NCI-H345 treated with DMSO at 0.1 percent for 48 hours (cell line): ENCODE data around the gene LRIG3.
"Not testable (repeated sequence)": the region's sequence is repeated elsewhere in the genome, so short reads cannot be mapped to it uniquely, and the experiment has no call there.

Experiments
- DNase-seq: peaks from one replicate; lab custom pipeline; 2025; ENCODE audit not compliant: unreplicated experiment; lab: John Stamatoyannopoulos, UW

Gene LRIG3

DNA sequence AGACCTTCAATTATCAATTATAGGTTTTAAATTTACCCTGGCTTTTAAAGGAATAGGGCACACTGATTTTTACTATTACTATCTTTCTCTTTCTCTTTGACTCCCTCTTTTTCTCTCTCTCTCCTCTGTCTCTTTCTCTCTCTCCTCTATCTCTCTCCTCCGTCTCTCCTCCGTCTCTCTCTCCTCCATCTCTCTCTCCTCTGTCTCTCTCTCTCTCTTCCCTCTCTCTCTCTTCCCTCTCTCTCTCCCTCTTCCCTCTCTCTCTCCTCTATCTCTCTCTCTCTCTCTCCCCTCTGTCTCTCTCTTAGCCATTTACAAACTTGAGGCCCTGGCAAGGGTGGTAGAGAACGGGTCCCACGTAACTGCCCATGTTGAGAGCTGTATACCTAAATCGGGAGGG is 62.3 kb downstream of the LRIG3 start:
- DNase-seq, result no peak

DNA sequence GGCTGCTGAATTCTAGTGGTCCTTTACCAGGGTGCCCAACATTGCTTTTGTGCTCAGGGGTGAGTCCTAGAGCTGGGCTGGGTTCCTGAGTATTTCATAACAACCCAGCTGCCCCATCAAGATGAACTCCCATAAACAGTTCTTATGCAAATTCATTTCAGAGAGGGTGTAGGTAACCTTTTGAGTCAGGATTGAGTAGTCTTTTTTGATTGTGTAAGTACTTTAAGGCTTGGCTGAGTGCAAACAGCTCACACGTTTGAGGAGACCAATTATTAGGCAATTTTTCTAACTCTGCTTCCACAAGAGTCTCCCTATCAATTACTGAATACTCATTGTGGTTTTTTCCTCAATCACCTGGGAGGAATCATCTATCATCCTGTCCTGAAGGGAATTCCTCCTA is 63.1 kb downstream of the LRIG3 start:
- not testable (repeated sequence) for DNase-seq

DNA sequence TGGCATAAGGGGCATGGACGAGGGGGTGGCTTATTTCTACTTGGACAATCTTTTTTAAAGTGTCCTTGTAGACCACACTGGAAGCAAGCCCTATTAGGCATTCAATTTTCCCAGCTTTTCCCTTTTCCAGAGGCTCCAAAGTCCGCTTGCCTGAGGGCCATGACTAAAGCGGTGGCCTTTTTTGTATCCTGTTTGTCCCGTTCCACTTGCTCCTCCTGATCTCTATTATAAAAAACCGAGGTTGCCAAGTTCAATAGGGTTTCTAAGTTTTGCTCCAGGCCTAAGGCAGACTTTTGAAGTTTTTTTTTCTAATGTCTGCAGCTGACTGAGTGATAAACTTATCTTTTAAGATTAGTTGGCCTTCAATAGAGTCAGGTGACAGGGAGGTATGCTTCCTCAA is 64.7 kb downstream of the LRIG3 start:
- DNase-seq, result not testable (repeated sequence)

DNA sequence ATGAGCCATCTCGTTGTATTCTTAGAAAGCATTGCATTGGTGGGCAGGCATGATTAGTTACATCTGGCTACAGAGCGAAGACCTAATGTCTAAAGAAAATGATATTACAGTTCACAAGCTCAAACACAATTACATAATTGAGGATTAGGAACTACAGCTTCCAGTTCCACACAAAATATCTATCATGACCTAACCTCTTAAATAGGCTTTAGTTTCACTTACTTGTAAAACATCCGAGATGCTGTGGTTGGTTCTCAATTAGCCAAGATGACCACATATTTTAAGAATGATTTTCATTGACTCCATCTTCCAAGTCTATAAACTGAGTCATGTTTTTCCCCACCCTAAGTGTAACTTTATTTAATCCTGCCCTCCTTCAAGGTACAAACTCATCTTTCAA is 69.5 kb downstream of the LRIG3 start:
- DNase-seq, result no peak

DNA sequence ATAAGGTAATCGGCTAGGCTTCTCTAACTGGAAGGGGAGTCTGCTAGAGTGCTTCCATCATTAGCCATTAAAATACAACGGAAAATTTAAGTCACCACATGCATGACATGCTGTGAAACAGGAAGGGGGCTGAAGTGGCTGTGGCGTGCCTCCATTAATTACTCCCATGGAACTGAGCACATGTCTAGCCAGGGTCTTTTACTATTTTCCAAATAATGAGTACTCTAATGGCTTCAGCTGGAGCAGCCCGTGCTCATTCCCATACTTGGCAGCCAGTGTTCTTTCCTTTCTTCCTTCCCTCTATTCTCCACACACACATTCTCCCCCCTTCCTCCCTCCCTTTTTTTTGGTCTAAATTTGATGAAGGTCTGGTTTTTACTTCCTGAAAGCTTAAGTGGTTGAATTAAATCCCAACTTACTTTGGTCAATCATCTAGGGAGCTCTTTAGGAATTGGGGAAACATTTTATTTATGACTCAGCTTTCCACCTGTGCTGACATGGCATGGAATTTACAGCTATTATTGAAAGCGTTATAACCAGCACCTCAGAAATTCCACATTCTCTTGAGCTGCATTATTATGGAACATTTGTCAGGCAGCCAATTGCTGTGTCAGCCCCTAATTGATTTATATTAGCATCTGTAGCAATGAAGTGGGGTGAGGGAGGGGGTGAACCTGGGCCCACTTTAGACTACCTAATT is 72.3 kb downstream of the LRIG3 start:
- no peak for DNase-seq

DNA sequence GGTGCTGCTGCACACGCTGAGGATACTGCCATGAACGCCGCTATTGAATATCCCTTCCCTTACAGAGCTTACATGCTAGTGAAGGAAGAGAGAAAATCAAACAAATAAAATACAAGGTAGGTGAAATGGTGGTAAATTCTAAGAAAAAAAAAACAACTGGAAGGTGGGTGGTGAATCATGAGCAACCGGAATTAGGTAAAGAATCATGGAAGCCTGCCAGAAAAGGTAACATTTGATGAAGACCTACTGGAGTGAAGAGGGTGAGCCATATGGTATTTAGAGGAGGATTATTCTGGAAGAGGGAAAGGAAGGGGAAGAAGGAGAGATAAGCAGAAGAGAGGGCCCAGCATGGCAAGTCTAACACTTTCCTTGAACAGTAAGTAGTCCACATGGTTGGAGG is 76.1 kb downstream of the LRIG3 start:
- DNase-seq, result no peak

DNA sequence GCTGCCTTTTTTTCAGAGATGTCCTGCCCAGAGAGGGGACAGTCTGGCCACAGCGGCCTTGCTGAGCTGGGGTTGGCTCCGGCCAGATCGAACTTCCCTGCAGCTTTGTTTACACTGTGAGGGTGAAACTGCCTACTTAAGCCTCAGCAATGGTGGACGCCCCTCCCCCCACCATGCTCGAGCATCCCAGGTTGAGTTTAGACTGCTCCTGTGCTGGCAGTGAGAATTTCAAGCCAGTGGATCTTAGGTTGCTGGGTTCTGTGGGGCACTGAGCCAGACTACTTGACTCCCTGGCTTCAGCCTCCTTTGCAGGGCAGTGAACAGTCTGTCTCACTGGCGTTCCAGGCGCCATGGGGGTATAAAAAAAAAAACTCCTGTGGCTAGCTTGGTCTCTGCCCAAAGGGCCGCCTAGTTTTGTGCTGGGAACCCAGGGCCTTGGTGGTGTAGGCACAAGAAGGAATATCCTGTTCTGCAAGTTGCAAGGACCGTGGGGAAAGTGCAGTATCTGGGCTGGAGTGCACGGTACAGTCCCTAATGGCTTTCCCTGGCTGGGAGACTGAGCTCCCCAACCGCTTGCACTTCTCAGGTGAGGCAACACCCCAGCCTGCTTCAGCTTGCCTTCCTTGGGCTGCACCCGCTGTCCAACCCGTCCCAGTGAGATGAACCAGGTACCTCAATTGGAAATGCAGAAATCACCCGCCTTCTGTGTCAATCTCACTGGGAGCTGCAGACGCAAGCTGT is 79.1 kb downstream of the LRIG3 start:
- DNase-seq, result no peak

DNA sequence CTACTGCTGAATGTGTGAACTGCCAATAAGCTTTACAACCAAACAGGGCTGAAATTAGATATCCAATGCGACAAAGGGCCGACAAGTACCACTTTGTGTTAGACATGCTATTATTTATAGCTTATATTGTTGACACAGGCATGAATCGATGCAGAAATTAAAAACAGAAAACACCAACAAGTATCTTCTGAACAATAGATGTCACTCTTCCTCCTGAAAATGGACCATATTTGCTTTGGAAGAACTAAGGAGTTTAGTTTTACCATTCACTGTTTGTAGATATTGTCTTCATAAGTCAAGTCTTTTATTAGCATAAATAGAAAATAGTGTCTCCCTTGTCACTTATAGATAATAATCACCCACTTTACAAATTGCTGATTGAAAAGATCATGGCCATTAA is 86.5 kb downstream of the LRIG3 start:
- peak; percentile 66 for DNase-seq

DNA sequence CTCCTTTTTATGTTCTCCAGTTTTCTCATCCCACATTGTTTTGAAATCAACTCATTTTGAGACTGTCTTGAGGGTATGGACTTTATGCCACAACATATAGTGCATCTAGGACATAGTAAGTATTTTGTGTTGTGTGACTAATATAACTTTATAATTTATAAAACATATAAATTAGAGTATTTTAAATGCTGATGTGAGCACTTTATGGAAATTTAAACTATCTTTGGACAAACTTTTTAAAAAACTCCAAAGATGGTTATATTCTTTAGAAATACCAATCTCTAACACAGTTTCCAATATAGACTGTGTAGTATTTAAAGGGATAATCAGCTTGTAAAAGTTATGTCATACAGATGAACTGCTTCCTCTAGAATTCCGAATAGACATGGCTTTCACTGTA is 87.4 kb downstream of the LRIG3 start:
- no peak for DNase-seq
